K562 (cell line): ENCODE results near the gene STARD8. TPM values are rescaled to one million over a fixed set of nuclear protein-coding genes. Genes with fewer than 3 reads are reported as not detected.
A peak's percentile ranks its signal among the peaks of the same experiment; 100 is the strongest.

Experiments used
- POLR2B ChIP-seq: fragments of 450-650 bp; IDR thresholded peaks from 2 replicates; pipeline ENCODE4 v1.6.1; 2018; ENCODE audit warnings: low read depth; ENCODE audit not compliant: partially characterized antibody
- ZNF134 ChIP-seq: fragments of 250-450 bp; sonication (Bioruptor Pico); conservative IDR thresholded peaks from 2 replicates; pipeline ENCODE4 v1.4.0; 2020
- ZNF57 ChIP-seq: fragments of 450-650 bp; formaldehyde crosslinking; IDR thresholded peaks from 2 replicates; pipeline ENCODE4 v1.4.0; 2020; ENCODE audit warnings: mild to moderate bottlenecking, moderate library complexity
- polyA plus RNA-seq, 8 experiments: library from polyadenylated mRNA; depleted of rRNA in 4 of 8; stranded (reverse) in 5 of 8; unstranded in 3 of 8; fragments of >200 nt; fragmentation: Nextera tagmentation in 2 of 8; fragmentation: Illumina TruSeq in 1 of 8; extraction: Ambion mirVana in 2 of 8; extraction: Trizol in 1 of 8; gene quantifications; 2 replicates each; pipeline versions ENCODE4 v1.2.1 to v1.2.3, GENCODE V29; 2011 to 2014; ENCODE audit warnings: inconsistent platforms in 1 of 8, missing spikeins in 1 of 8
- total RNA-seq, 7 experiments: library from RNA; depleted of rRNA in 6 of 7; stranded (reverse); fragments of >200 nt in 6 of 7; fragmentation: Illumina TruSeq in 2 of 7; extraction: Trizol in 2 of 7; gene quantifications; 2 replicates each; pipeline versions ENCODE4 v1.2.1 to v1.2.3, GENCODE V29; 2011 to 2021; ENCODE audit warnings: low replicate concordance in 1 of 7
- TF ChIP-seq, protein P1 (sequence below), 3 experiments: fragments of 200-800 bp in 1 of 3; fragments of 250-450 bp in 1 of 3; fragments of 450-650 bp in 1 of 3; sonication (Bioruptor Pico) in 1 of 3; sonication (Bioruptor generic) in 1 of 3; formaldehyde crosslinking in 1 of 3; IDR thresholded peaks; 2 replicates each; pipeline versions ENCODE4 v1.6.1 to v1.8.0; 2016 to 2022; ENCODE audit warnings: mild to moderate bottlenecking in 2 of 3, missing genetic modification characterization in 2 of 3, missing compliant biosample characterization in 1 of 3, moderate library complexity in 1 of 3
- TF ChIP-seq, protein P2 (sequence below): conservative IDR thresholded peaks from 2 replicates; pipeline ENCODE4 v1.6.1; 2011; ENCODE audit warnings: low read depth, mild to moderate bottlenecking, low read length; ENCODE audit not compliant: control insufficient read depth

STARD8 gene
- total and polyA plus RNA-seq, 9 of the 15 experiments (the other 6 are each of a cell fraction or from before 2014, with no cell fraction given), result 1.6 to 35.0 (median 15.9) TPM

DNA sequence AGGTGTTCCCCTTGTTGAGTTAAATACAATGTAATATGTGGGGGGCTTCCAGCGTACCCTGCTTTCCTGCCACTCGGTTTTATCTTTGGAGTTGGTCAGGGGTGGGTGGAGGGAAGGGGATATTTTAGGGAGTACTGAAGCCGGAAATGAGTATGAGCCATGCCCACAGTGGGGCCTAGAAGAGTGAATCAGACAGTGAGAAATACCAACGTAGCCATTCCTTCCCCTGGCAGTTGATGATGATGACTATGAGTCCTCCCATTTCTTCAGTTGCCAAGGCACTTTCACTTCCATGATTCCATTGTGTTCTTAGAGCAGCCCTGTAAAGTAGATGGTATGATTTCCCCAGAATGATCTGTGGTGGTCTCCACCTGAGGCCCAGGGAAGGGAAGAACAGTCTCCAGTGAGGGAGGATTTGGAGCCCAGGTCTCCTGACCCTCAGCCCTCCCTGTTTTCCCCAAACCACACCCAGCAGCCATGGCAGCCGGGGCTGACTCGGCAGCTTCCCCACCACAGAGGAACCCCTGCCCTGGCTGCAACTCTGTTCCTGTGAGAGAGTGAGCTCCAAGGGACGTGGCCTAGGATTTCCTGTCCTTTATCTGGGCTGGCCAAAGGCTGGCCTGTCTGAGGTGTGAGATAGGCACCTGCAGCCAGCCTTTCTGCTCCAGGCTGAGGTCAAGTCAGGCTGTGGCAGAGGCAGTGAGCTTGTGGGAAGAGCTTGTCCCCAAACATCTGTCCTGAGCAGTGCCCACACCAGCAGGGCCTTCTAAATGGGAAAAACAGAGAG lies 52.7 kb downstream of the STARD8 start (continued):
- TF ChIP-seq, protein P1, sequence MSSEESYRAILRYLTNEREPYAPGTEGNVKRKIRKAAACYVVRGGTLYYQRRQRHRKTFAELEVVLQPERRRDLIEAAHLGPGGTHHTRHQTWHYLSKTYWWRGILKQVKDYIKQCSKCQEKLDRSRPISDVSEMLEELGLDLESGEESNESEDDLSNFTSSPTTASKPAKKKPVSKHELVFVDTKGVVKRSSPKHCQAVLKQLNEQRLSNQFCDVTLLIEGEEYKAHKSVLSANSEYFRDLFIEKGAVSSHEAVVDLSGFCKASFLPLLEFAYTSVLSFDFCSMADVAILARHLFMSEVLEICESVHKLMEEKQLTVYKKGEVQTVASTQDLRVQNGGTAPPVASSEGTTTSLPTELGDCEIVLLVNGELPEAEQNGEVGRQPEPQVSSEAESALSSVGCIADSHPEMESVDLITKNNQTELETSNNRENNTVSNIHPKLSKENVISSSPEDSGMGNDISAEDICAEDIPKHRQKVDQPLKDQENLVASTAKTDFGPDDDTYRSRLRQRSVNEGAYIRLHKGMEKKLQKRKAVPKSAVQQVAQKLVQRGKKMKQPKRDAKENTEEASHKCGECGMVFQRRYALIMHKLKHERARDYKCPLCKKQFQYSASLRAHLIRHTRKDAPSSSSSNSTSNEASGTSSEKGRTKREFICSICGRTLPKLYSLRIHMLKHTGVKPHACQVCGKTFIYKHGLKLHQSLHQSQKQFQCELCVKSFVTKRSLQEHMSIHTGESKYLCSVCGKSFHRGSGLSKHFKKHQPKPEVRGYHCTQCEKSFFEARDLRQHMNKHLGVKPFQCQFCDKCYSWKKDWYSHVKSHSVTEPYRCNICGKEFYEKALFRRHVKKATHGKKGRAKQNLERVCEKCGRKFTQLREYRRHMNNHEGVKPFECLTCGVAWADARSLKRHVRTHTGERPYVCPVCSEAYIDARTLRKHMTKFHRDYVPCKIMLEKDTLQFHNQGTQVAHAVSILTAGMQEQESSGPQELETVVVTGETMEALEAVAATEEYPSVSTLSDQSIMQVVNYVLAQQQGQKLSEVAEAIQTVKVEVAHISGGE (CRISPR knock-in tag; IDR thresholded peaks at IDR 0.05), result peak in 1 of 3 experiments; percentile 57; a peak in 2 of 6 replicates
- TF ChIP-seq ZNF134 (CRISPR knock-in tag) (no peak), POLR2B (no peak), ZNF57 (no peak)
- TF ChIP-seq, protein P2, sequence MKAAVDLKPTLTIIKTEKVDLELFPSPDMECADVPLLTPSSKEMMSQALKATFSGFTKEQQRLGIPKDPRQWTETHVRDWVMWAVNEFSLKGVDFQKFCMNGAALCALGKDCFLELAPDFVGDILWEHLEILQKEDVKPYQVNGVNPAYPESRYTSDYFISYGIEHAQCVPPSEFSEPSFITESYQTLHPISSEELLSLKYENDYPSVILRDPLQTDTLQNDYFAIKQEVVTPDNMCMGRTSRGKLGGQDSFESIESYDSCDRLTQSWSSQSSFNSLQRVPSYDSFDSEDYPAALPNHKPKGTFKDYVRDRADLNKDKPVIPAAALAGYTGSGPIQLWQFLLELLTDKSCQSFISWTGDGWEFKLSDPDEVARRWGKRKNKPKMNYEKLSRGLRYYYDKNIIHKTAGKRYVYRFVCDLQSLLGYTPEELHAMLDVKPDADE, result peak; percentile 40; the same call in 1 of the 2 replicates
